Measurements from ENCODE around the gene HSPD1. TPM values are rescaled to one million over a fixed set of nuclear protein-coding genes. Genes with fewer than 3 reads are reported as not detected.
A peak's percentile ranks its signal among the peaks of the same experiment; 100 is the strongest.
"Not testable (repeated sequence)": the region's sequence is repeated elsewhere in the genome, so short reads cannot be mapped to it uniquely, and the experiment has no call there.

The HSPD1 gene
- total and polyA plus RNA-seq, 5 experiments from 2014 or later = 101 to 140 (median 134) TPM

- POLR2A ChIA-PET = interaction anchor here (0.6 to 8.3 kb wide), 4 partner anchors 12 to 45 kb away, joined by 3 to 187 read pairs (median 4); partner anchors contain the start of genes HSPD1, HSPE1 and SF3B1
- no peak for DNase-seq
- Mint-ChIP-seq H3K27me3 (no peaks in the 10 kb centered on the region), H3K36me3 (peaks cover 0 to 25% (median 7%) of the 10 kb centered on the region in 3 donors), H3K4me3 (peak overlapping the region; percentile 27 to 100 (median 52)), H3K9me3 (no peaks in the 10 kb centered on the region), H3K27ac (peak overlapping the region in 7 of 10 donors; percentile 17 to 70 (median 49)), H3K4me1 (peaks cover 27 to 69% (median 58%) of the 10 kb centered on the region in 4 donors)
- no peak for ATAC-seq
Measured at GRCh38 chr2:197455428-197455827, 44.2 kb downstream of the HSPD1 start.

GRCh38 chr2:197454923-197455322 lies 44.7 kb downstream of the HSPD1 start:
- Mint-ChIP-seq H3K27ac (peak overlapping the region; percentile 32 to 100 (median 86)), H3K4me1 (peaks cover 27 to 69% (median 57%) of the 10 kb centered on the region in 4 donors), H3K36me3 (peaks cover 0 to 21% (median 6%) of the 10 kb centered on the region in 3 donors), H3K27me3 (no peaks in the 10 kb centered on the region), H3K4me3 (peak overlapping the region; percentile 98 to 100 (median 100)), H3K9me3 (no peaks in the 10 kb centered on the region)
- POLR2A ChIA-PET = interaction anchor here (0.6 to 8.3 kb wide), 3 partner anchors 12 to 45 kb away, joined by 3 to 187 read pairs (median 3); partner anchors contain the start of genes HSPD1, HSPE1 and SF3B1
- DNase-seq (no peak), ATAC-seq (no peak)

- POLR2A ChIA-PET = interaction anchor here (0.7 to 8.3 kb wide), 6 partner anchors 9 to 62 kb away, joined by 3 to 187 read pairs (median 14); partner anchors contain the start of genes HSPD1, HSPE1, MOB4 and SF3B1
- peaks cover 0 to 11% (median 3%) of the 10 kb centered on the region in 3 donors for H3K36me3 Mint-ChIP-seq
- no peaks in the 10 kb centered on the region for H3K27me3 Mint-ChIP-seq
- DNase-seq (no peak), ATAC-seq (no peak)
- H3K4me1 Mint-ChIP-seq = peaks cover 25 to 59% (median 51%) of the 10 kb centered on the region in 4 donors
- H3K4me3 Mint-ChIP-seq = peak overlapping the region; percentile 98 to 100 (median 100)
- peak overlapping the region; percentile 100 for H3K27ac Mint-ChIP-seq
- no peaks in the 10 kb centered on the region for H3K9me3 Mint-ChIP-seq
Measured at GRCh38 chr2:197453914-197454398, 45.7 kb downstream of the HSPD1 start.

GRCh38 chr2:197453123-197453913 lies 46.3 kb downstream of the HSPD1 start, which contains the start of gene COQ10B:
Gene COQ10B, plus strand, starts transcription at chr2:197453552. Its CDS starts 9 bp downstream, at chr2:197453561.
- peak; percentile 92 to 99 (median 98) for DNase-seq
- peak within 1 kb of the TSS; percentile 98 to 100 (median 100) for H3K4me3 Mint-ChIP-seq
- peak within 1 kb of the TSS; percentile 100 for H3K27ac Mint-ChIP-seq
- H3K4me1 Mint-ChIP-seq = peaks cover 22 to 54% (median 47%) of the 10 kb centered on the region in 4 donors
- H3K27me3 Mint-ChIP-seq = no peaks in the 10 kb centered on the region
- POLR2A ChIA-PET = interaction anchor here (0.7 to 8.3 kb wide), 9 partner anchors 9 to 666 kb away, joined by 3 to 187 read pairs (median 6); partner anchors contain the start of genes HSPD1, HSPE1, MARS2 and MOB4
- ATAC-seq = peak; percentile 85 to 88
- peaks cover 0 to 6% (median 3%) of the 10 kb centered on the region in 3 donors for H3K36me3 Mint-ChIP-seq
- H3K9me3 Mint-ChIP-seq = no peaks in the 10 kb centered on the region

GRCh38 chr2:197452754-197453122 lies 46.9 kb downstream of the HSPD1 start:
- POLR2A ChIA-PET = interaction anchor here (0.7 to 8.3 kb wide), 8 partner anchors 16 to 667 kb away, joined by 3 to 187 read pairs (median 8); partner anchors contain the start of genes HSPD1, HSPE1, MARS2 and MOB4

GRCh38 chr2:197450935-197451358 lies 48.7 kb downstream of the HSPD1 start:
- H3K36me3 Mint-ChIP-seq, DNase-seq, ATAC-seq, H3K27me3 Mint-ChIP-seq, H3K9me3 Mint-ChIP-seq: not testable (repeated sequence)
- Mint-ChIP-seq H3K27ac (peak overlapping the region in 5 of 10 donors; percentile 24 to 84 (median 58)), H3K4me3 (peak overlapping the region in 3 of 10 donors; percentile 22 to 60 (median 39)), H3K4me1 (peaks cover 17 to 34% (median 28%) of the 10 kb centered on the region in 4 donors)
- POLR2A ChIA-PET = interaction anchor here (0.9 to 8.3 kb wide), 3 partner anchors 14 to 254 kb away, joined by 3 to 187 read pairs (median 42); partner anchors contain the start of genes HSPD1, HSPE1, MARS2 and SF3B1

More at GRCh38 chr2:197452754-197453122, 46.9 kb downstream of the HSPD1 start:
- Mint-ChIP-seq H3K4me1 (peaks cover 20 to 49% (median 42%) of the 10 kb centered on the region in 4 donors), H3K36me3 (peaks cover 0 to 3% (median 1%) of the 10 kb centered on the region in 3 donors), H3K27me3 (no peaks in the 10 kb centered on the region), H3K27ac (peak overlapping the region; percentile 100), H3K9me3 (no peaks in the 10 kb centered on the region), H3K4me3 (peak overlapping the region; percentile 98 to 100 (median 100))
- no peak for ATAC-seq
- no peak for DNase-seq

- POLR2A ChIA-PET = interaction anchor here (0.9 to 8.3 kb wide), 3 partner anchors 14 to 254 kb away, joined by 3 to 187 read pairs (median 42); partner anchors contain the start of genes HSPD1, HSPE1, MARS2 and SF3B1
- DNase-seq (no peak), ATAC-seq (no peak)
- no peaks in the 10 kb centered on the region for H3K36me3 Mint-ChIP-seq
- peaks cover 0 to under 1% (median 0%) of the 10 kb centered on the region in 5 donors for H3K27me3 Mint-ChIP-seq
- no peak overlapping the region for H3K27ac Mint-ChIP-seq
- H3K9me3 Mint-ChIP-seq = no peaks in the 10 kb centered on the region
- H3K4me1 Mint-ChIP-seq = peaks cover 14 to 29% (median 24%) of the 10 kb centered on the region in 4 donors
- no peak overlapping the region for H3K4me3 Mint-ChIP-seq
Measured at GRCh38 chr2:197450465-197450864, 49.2 kb downstream of the HSPD1 start.

- DNase-seq = no peak
- H3K27me3 Mint-ChIP-seq = peaks cover 0 to 3% (median 0%) of the 10 kb centered on the region in 5 donors
- POLR2A ChIA-PET = no interaction called here
- H3K36me3 Mint-ChIP-seq = no peaks in the 10 kb centered on the region
- ATAC-seq = no peak
- no peak overlapping the region for H3K27ac Mint-ChIP-seq
- no peaks in the 10 kb centered on the region for H3K9me3 Mint-ChIP-seq
- no peak overlapping the region for H3K4me3 Mint-ChIP-seq
- peaks cover 0 to 4% (median under 1%) of the 10 kb centered on the region in 4 donors for H3K4me1 Mint-ChIP-seq
Measured at GRCh38 chr2:197446844-197447243, 52.8 kb downstream of the HSPD1 start.

GRCh38 chr2:197445746-197446145 lies 53.9 kb downstream of the HSPD1 start:
- no peaks in the 10 kb centered on the region for H3K36me3 Mint-ChIP-seq
- H3K4me3 Mint-ChIP-seq = no peak overlapping the region
- no peak for DNase-seq
- no peaks in the 10 kb centered on the region for H3K4me1 Mint-ChIP-seq
- no peak overlapping the region for H3K27ac Mint-ChIP-seq
- no peak for ATAC-seq
- POLR2A ChIA-PET = interaction anchor here (0.8 to 2.9 kb wide), 2 partner anchors 10 kb away, joined by 3 to 11 read pairs; partner anchors contain the start of gene SF3B1
- H3K27me3 Mint-ChIP-seq = peaks cover 0 to 3% (median 0%) of the 10 kb centered on the region in 5 donors
- H3K9me3 Mint-ChIP-seq = no peaks in the 10 kb centered on the region

- Mint-ChIP-seq H3K9me3 (no peaks in the 10 kb centered on the region), H3K36me3 (no peaks in the 10 kb centered on the region), H3K27ac (no peak overlapping the region), H3K4me1 (no peaks in the 10 kb centered on the region), H3K27me3 (peaks cover 0 to 3% (median 0%) of the 10 kb centered on the region in 5 donors), H3K4me3 (no peak overlapping the region)
- no peak for ATAC-seq
- POLR2A ChIA-PET = interaction anchor here (0.5 to 2.9 kb wide), 2 partner anchors 7 to 161 kb away, joined by 3 to 11 read pairs; partner anchors contain the start of gene SF3B1
- DNase-seq = no peak
Measured at GRCh38 chr2:197442857-197443256, 56.8 kb downstream of the HSPD1 start.

GRCh38 chr2:197437380-197437779 lies 62.3 kb downstream of the HSPD1 start:
- no peak for ATAC-seq
- no peak for DNase-seq
- POLR2A ChIA-PET = interaction anchor here (3.7 to 9.9 kb wide), 2 partner anchors 15 to 62 kb away, joined by 54 to 187 read pairs; partner anchors contain the start of genes COQ10B, HSPD1 and HSPE1
- Mint-ChIP-seq H3K36me3 (no peaks in the 10 kb centered on the region), H3K9me3 (no peaks in the 10 kb centered on the region), H3K27ac (peak overlapping the region in 7 of 10 donors; percentile 9 to 91 (median 65)), H3K4me1 (peaks cover 17 to 33% (median 29%) of the 10 kb centered on the region in 4 donors), H3K27me3 (no peaks in the 10 kb centered on the region), H3K4me3 (peak overlapping the region in 3 of 10 donors; percentile 50 to 60 (median 56))
